Measurements from ENCODE around the gene HOXD8. TPM values are rescaled to one million over a fixed set of nuclear protein-coding genes. Genes with fewer than 3 reads are reported as not detected.

The HOXD8 gene
- total RNA-seq, 1 donor from 2014 or later, result not detected

DNA sequence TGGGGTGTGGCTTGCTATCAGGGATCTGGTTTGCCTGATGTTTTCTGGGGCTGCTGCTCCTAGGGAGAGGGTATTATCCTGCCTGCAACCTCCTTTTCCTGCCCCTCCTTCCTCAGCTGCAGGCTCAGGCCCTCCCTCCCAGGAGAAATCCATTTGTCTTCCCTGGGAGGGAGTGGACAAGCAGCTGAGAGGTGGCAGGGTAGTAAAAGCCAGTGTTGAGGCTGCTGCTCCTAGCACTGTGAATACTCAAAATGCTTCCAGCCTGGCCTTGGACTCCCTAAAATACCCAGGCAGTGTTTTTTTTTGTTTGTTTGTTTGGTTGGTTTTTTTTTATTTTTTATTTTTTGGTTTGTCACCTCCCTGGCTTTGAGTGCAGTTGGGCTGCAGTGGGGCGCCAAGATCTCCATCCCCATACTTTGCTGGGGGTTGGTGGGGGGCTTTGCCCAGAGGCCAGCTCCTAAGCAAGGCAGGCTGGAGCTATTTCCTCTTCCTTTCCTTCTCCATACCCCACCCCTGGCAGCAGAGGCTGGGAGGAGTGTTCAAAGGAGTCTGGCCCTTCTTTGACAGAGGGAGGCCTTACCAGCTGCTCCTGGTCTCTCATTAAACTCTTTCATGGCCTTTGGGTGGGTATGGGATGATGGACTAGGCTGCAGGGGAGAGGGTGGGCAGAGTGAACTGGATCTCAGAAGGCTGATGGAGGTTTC lies 41.2 kb downstream of the HOXD8 start:
- Mint-ChIP-seq H3K36me3 (ENCODE audit: low read depth) (peaks cover 2% of the 10 kb centered on the region), H3K27me3 (ENCODE audit: low read depth) (peaks cover 73% of the 10 kb centered on the region), H3K4me1 (ENCODE audit: low read depth) (no peaks in the 10 kb centered on the region), H3K4me3 (ENCODE audit: unreplicated experiment) (no peak overlapping the region), H3K9me3 (ENCODE audit: low read depth) (peaks cover 3% of the 10 kb centered on the region), H3K27ac (ENCODE audit: unreplicated experiment) (no peak overlapping the region)
- TF ChIP-seq, protein P1, sequence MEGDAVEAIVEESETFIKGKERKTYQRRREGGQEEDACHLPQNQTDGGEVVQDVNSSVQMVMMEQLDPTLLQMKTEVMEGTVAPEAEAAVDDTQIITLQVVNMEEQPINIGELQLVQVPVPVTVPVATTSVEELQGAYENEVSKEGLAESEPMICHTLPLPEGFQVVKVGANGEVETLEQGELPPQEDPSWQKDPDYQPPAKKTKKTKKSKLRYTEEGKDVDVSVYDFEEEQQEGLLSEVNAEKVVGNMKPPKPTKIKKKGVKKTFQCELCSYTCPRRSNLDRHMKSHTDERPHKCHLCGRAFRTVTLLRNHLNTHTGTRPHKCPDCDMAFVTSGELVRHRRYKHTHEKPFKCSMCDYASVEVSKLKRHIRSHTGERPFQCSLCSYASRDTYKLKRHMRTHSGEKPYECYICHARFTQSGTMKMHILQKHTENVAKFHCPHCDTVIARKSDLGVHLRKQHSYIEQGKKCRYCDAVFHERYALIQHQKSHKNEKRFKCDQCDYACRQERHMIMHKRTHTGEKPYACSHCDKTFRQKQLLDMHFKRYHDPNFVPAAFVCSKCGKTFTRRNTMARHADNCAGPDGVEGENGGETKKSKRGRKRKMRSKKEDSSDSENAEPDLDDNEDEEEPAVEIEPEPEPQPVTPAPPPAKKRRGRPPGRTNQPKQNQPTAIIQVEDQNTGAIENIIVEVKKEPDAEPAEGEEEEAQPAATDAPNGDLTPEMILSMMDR (IDR thresholded peaks at IDR 0.05), result no peak
- DNase-seq (ENCODE audit: low spot score), result no peak

DNA sequence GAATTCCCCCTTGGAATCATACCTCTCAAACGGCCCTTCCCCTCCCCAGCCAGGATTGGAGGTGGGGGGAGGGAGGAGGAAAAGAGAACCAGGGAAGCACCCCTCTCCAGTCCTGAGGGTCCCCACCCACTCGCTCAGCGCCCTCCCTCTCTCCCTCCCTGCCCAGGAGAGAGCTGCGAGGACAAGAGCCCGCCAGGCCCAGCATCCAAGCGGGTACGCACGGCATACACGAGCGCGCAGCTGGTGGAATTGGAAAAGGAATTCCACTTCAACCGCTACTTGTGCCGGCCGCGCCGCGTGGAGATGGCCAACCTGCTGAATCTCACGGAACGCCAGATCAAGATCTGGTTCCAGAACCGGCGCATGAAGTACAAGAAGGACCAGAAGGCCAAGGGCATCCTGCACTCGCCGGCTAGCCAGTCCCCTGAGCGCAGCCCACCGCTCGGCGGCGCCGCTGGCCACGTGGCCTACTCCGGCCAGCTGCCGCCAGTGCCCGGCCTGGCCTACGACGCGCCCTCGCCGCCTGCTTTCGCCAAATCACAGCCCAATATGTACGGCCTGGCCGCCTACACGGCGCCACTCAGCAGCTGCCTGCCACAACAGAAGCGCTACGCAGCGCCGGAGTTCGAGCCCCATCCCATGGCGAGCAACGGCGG lies 42.0 kb downstream of the HOXD8 start:
- Mint-ChIP-seq H3K27ac (ENCODE audit: unreplicated experiment) (no peak overlapping the region), H3K4me3 (ENCODE audit: unreplicated experiment) (no peak overlapping the region)
- DNase-seq (ENCODE audit: low spot score), result no peak

DNA sequence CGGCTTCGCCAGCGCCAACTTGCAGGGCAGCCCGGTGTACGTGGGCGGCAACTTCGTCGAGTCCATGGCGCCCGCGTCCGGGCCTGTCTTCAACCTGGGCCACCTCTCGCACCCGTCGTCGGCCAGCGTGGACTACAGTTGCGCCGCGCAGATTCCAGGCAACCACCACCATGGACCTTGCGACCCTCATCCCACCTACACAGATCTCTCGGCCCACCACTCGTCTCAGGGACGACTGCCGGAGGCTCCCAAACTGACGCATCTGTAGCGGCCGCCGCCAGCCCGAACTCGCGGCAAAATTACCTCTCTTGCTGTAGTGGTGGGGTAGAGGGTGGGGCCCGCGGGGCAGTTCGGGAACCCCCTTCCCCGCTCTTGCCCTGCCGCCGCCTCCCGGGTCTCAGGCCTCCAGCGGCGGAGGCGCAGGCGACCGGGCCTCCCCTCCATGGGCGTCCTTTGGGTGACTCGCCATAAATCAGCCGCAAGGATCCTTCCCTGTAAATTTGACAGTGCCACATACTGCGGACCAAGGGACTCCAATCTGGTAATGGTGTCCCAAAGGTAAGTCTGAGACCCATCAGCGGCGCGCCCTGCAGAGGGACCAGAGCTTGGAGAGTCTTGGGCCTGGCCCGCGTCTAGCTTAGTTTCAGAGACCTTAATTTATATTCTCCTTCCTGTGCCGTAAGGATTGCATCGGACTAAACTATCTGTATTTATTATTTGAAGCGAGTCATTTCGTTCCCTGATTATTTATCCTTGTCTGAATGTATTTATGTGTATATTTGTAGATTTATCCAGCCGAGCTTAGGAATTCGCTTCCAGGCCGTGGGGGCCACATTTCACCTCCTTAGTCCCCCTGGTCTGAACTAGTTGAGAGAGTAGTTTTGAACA lies 42.7 kb downstream of the HOXD8 start:
- Mint-ChIP-seq H3K36me3 (ENCODE audit: low read depth) (peaks cover 4% of the 10 kb centered on the region), H3K27me3 (ENCODE audit: low read depth) (peaks cover 74% of the 10 kb centered on the region), H3K9me3 (ENCODE audit: low read depth) (peaks cover 5% of the 10 kb centered on the region), H3K27ac (ENCODE audit: unreplicated experiment) (no peak overlapping the region), H3K4me1 (ENCODE audit: low read depth) (no peaks in the 10 kb centered on the region), H3K4me3 (ENCODE audit: unreplicated experiment) (no peak overlapping the region)
- TF ChIP-seq, protein P1 (IDR thresholded peaks at IDR 0.05), result no peak
- no peak for DNase-seq (ENCODE audit: low spot score)

More for the DNA sequence above, 42.0 kb downstream of the HOXD8 start:
- H3K27me3 Mint-ChIP-seq (ENCODE audit: low read depth), result peaks cover 74% of the 10 kb centered on the region
- H3K4me1 Mint-ChIP-seq (ENCODE audit: low read depth), result no peaks in the 10 kb centered on the region
- peaks cover 2% of the 10 kb centered on the region for H3K36me3 Mint-ChIP-seq (ENCODE audit: low read depth)
- peaks cover 3% of the 10 kb centered on the region for H3K9me3 Mint-ChIP-seq (ENCODE audit: low read depth)
- TF ChIP-seq, protein P1 (IDR thresholded peaks at IDR 0.05), result no peak

DNA sequence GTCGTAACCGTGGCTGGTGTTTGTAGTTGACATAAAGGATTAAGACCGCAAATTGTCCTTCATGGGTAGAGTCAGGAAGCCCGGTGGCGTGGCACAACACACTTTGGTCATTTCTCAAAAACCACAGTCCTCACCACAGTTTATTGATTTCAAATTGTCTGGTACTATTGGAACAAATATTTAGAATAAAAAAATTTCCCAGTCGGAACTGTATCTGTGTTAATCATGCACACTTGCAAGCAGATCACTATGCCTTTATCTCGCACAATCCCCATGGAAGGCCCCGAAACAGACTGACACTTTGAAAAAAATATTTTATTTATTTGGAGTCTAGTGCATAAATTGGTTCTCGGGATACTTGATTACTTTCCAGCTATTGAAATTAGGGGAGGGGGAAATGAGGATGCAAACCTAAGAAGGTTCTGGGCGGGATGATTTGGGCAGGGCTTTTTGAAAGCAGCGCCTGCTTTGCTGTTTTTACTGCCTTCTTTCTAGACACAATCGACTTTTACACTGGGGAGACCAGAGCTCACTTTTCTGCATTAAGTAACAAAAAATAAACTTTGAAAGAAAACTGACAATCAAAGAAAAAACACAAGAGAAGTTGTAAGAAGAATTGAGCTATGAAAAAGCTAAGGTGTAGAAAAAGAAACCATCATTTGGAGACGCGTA lies 43.5 kb downstream of the HOXD8 start:
- Mint-ChIP-seq H3K27ac (ENCODE audit: unreplicated experiment) (no peak overlapping the region), H3K4me3 (ENCODE audit: unreplicated experiment) (no peak overlapping the region), H3K4me1 (ENCODE audit: low read depth) (no peaks in the 10 kb centered on the region), H3K36me3 (ENCODE audit: low read depth) (peaks cover 4% of the 10 kb centered on the region), H3K27me3 (ENCODE audit: low read depth) (peaks cover 73% of the 10 kb centered on the region), H3K9me3 (ENCODE audit: low read depth) (peaks cover 5% of the 10 kb centered on the region)
- no peak for DNase-seq (ENCODE audit: low spot score)
- TF ChIP-seq, protein P1 (IDR thresholded peaks at IDR 0.05), result no peak
